GM10266 (cell line): ENCODE data around the gene ADRM1.

Experiments
- DNase-seq: peaks from one replicate; pipeline ENCODE4 v3.0.0; 2012; ENCODE audit errors: extremely low spot score
- CTCF ChIP-seq: IDR thresholded peaks from 2 replicates; pipeline ENCODE4 v1.5.1; 2012; ENCODE audit warnings: mild to moderate bottlenecking, low read depth; ENCODE audit not compliant: control insufficient read depth, insufficient read depth; ENCODE audit errors: missing control alignments

The ADRM1 gene

GRCh38 chr20:62285722-62286121 is 17.1 kb upstream of the ADRM1 start:
- no peak for TF ChIP-seq CTCF
- no peak for DNase-seq

DNA sequence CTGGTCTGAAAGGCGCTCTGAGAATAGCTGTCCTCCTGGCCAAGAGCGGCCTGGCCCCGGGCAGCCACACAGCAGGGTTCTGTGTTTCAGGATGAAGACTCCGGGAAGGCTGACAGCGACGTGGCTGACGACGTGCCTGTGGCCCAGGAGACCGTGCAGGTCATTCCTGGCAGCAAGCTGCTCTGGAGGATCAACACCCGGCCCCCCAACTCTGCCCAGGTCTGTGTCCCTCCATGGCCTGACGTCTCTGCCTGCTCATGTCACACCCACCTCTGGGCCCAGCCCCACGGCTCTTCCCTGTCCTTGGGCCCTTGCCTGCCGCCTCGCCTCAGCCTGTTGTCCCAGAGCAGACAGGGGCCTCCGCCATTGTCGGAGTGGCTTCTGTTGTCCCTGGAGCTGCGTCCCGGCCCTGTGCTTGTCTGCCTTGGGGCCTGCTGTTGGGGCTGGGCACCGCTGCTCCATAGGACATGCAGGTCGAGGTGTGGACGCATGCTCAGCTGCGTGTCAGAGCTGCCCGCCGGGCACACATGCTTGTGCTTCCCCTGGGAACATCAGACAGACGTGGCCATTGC is 16.2 kb upstream of the ADRM1 start:
- TF ChIP-seq CTCF: no peak
- DNase-seq: no peak

GRCh38 chr20:62287129-62287528 is 15.7 kb upstream of the ADRM1 start:
- DNase-seq: no peak
- no peak for TF ChIP-seq CTCF

DNA sequence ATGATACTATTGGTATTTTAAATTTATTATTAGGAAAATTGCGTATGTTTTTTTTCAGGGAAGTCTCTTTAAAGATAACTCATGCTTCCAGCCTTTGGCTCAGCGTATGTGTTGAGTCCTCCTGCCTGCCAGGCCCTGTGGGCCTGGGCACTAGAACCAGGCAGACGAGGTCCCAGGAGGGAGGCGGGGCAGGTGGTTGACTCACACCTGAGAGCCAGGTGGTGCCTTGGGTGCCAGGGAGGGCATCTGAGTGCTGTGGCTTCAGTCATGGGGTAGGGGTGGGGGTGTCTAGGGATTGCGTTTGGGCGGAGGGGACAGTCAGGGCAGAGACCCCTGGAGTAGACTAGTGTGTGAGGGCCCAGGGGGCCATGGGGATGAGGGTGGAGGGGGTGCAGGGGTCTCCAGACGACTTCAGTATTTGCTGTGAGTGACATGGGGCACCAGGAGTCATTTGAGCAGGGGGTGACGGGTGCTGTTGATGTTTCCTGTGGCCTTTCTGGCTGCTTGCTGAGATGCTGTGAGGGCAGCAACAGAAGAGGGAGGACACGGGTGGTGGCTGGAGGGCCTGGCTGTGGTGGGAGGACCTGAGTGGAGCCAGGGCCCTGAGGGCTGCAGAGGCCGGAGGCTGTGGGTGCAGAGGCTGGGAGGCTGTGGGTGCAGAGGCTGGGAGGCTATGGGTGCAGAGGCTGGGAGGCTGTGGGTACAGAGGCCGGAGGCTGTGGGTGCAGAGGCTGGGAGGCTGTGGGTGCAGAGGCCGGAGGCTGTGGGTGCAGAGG is 14.8 kb upstream of the ADRM1 start:
- TF ChIP-seq CTCF: no peak
- no peak for DNase-seq

GRCh38 chr20:62288535-62289105 is 14.2 kb upstream of the ADRM1 start:
- DNase-seq: no peak
- TF ChIP-seq CTCF: no peak

- no peak for DNase-seq
- no peak for TF ChIP-seq CTCF
Observed at GRCh38 chr20:62289131-62289530, 13.7 kb upstream of the ADRM1 start.

DNA sequence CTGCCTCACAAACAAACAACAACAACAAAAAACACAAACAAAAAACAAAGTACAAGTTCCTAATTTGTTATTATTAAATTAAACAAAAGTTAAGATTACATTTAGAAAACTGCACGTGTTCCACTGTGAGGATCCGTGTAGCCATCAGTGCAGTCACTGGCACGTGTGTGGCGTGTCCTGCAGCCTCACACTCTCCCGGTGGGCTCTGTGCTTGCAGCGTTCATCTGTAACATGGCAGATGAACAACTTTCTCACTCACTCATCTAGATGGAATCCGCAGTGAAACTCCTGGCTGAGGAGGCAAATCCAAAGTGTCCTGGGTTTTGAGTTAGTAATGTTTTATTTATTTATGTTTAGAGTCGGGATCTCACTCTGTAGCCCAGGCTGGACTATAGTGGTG is 12.9 kb upstream of the ADRM1 start:
- no peak for DNase-seq
- no peak for TF ChIP-seq CTCF
